ENCODE measurements around the gene FBXO45.
A peak's percentile ranks its signal among the peaks of the same experiment; 100 is the strongest.

FBXO45 gene

GRCh38 chr3:196600359-196600758, 31.9 kb downstream of the FBXO45 start:
- POLR2A ChIA-PET: no interaction called here

GRCh38 chr3:196602673-196603072, 34.2 kb downstream of the FBXO45 start:
- ChIA-PET POLR2A (no interaction called here), CTCF (interaction anchor here (1.2 to 3.3 kb wide), 3 partner anchors 10 to 82 kb away, joined by 3 to 12 read pairs (median 3); no protein-coding TSS in a partner anchor)
- TF ChIP-seq CTCF (IDR thresholded peaks at IDR 0.05; ENCODE audit: control extremely low read depth, extremely low read depth, low read depth, missing control alignments): no peak
- DNase-seq (ENCODE audit: extremely low spot score): no peak

More at GRCh38 chr3:196600359-196600758, 31.9 kb downstream of the FBXO45 start:
- no peak for DNase-seq (ENCODE audit: extremely low spot score)
- CTCF ChIA-PET: no interaction called here
- TF ChIP-seq CTCF (IDR thresholded peaks at IDR 0.05; ENCODE audit: control extremely low read depth, extremely low read depth, low read depth, missing control alignments): no peak

GRCh38 chr3:196603683-196604082, 35.2 kb downstream of the FBXO45 start:
- no peak for TF ChIP-seq CTCF (IDR thresholded peaks at IDR 0.05; ENCODE audit: control extremely low read depth, extremely low read depth, low read depth, missing control alignments)
- ChIA-PET CTCF (interaction anchor here (1.4 to 3.3 kb wide), 4 partner anchors 11 to 81 kb away, joined by 3 to 12 read pairs (median 6); no protein-coding TSS in a partner anchor), POLR2A (no interaction called here)
- DNase-seq (ENCODE audit: extremely low spot score): no peak

GRCh38 chr3:196604548-196604947, 36.1 kb downstream of the FBXO45 start:
- CTCF ChIA-PET: interaction anchor here (1.0 to 3.3 kb wide), 7 partner anchors 8 to 81 kb away, joined by 3 to 12 read pairs (median 3); no protein-coding TSS in a partner anchor
- TF ChIP-seq CTCF (IDR thresholded peaks at IDR 0.05; ENCODE audit: control extremely low read depth, extremely low read depth, low read depth, missing control alignments): no peak
- peak; percentile 48 for DNase-seq (ENCODE audit: extremely low spot score)
- POLR2A ChIA-PET: no interaction called here

GRCh38 chr3:196608693-196609092, 40.2 kb downstream of the FBXO45 start:
- CTCF ChIA-PET: interaction anchor here (0.7 to 3.7 kb wide), 24 partner anchors 10 to 277 kb away, joined by 3 to 54 read pairs (median 4); no protein-coding TSS in a partner anchor
- POLR2A ChIA-PET: no interaction called here
- no peak for DNase-seq (ENCODE audit: extremely low spot score)
- no peak for TF ChIP-seq CTCF (IDR thresholded peaks at IDR 0.05; ENCODE audit: control extremely low read depth, extremely low read depth, low read depth, missing control alignments)

GRCh38 chr3:196609343-196609775, 40.9 kb downstream of the FBXO45 start:
- ChIA-PET CTCF (interaction anchor here (0.6 to 3.7 kb wide), 33 partner anchors 8 to 361 kb away, joined by 3 to 54 read pairs (median 4); no protein-coding TSS in a partner anchor), POLR2A (no interaction called here)
- TF ChIP-seq CTCF (IDR thresholded peaks at IDR 0.05; ENCODE audit: control extremely low read depth, extremely low read depth, low read depth, missing control alignments): peak; percentile 74
- DNase-seq (ENCODE audit: extremely low spot score): peak; percentile 89

Measured in GM10248 (cell line).